ENCODE results near the gene PLD1.
"Not testable (repeated sequence)": the region's sequence is repeated elsewhere in the genome, so short reads cannot be mapped to it uniquely, and the experiment has no call there.

Gene PLD1

DNA sequence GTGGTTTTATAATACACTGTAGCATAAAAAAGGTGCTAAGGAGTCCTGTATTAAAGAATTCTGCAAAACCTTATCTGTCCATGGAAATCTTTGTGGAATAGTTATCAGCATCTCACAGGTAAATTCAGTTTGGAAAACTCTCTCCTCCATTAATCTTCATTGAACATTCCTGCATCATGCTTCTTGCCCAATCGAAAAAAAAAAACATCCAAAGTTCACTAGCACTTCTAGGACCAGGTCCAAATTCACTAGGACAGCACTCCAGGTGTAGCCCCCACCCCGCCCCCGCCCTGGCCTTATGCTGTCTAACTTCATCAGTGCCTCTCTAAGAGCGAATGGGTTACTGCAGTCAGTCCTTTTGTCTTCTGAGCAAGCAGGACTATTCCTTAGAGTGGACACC, 138.6 kb downstream of the PLD1 start:
- DNase-seq (ENCODE audit: low read depth in 2 of 2), result no peak

DNA sequence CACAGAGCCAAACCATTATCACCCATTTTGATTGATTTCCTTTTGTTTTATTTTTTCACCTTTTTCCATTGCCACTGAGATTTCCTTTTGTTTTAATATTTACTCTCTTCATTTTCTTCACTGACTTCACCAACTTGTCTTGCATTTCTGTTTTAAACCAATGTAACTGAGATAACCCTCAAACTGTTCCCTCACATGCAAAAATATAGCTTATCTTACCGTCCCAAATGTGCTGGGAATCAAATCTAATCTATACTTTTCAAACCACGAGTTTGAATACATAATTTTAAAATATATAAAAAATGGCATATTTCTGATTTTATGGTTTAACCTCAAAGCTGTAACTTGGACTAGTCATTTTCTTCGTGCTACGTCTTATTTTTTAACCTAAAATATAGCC, 143.8 kb downstream of the PLD1 start:
- no peak for DNase-seq (ENCODE audit: low read depth in 2 of 2)

DNA sequence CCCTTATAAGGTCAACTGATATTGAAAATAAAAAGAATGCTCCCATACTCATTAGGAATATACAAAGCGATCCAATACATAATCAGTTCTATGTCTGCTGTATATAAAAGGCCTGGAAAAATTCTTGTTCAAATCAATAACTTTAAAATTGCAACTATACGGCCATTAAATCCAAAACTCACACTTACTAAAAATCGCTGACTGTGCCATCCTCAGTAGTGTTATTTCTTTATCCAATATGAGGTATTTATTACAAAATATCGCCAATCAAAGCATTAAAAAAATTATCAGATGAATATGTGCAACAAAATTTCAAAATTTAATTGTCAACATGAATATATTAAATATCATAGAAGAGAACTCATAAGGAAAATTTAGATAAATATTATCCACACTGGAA, 146.5 kb downstream of the PLD1 start:
- DNase-seq (ENCODE audit: low read depth in 2 of 2), result no peak

DNA sequence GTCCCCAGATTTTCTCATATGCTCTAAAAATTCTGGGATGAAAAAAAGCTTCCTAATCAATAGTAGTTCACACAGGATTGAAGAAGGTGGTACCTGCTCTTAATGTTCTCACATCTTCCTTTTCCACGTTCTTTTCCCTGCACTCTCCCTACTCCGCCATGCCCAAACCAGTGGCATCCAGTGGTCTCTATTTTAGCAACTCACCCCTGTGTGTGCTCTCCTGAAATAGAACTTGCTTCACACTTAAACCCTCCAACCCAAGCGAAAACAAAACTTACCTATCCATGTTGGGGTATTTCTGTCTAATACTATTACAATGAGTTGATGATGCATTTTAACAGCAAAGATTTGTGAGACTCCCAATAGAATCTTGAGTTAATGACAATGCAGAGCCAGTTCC, 148.8 kb downstream of the PLD1 start:
- DNase-seq (ENCODE audit: low read depth in 2 of 2), result no peak

DNA sequence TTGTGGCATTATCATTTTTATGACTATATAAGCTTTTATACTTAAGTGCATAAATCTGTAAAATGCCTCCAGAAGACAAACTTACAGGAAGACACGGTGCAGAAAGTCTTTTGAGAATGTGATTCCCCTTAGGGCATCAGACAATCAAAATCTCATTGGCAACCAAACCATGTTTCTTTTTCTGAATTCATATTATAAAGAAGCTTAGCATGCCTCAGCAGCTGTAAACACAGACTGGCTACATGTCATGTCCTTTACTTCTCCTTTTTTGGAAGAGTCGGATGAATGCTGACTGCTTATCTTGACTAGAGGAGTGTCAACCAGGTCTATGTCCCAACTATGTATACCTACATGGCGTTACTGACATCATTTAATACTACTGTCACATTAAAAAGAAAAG, 150.1 kb downstream of the PLD1 start:
- DNase-seq (ENCODE audit: low read depth in 2 of 2), result no peak

DNA sequence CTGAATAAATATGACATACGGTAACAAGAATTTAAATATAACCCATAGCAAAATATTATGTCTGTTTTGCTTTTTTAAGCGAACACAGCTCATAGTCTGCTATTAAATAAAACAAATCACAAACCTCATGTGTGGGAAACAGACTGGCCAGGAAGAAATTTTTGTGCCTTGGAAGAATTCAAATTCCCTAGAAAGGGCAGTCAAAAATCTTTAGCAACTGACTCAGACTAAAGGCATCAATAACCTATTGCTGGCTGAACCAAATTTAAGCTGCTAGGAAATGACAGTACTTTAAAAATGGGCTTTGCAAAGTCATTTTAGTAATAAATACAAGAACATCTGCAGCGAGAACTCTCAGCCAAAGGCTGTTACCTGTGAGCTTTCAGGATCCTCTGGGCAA, 151.4 kb downstream of the PLD1 start:
- DNase-seq (ENCODE audit: low read depth in 2 of 2), result no peak

DNA sequence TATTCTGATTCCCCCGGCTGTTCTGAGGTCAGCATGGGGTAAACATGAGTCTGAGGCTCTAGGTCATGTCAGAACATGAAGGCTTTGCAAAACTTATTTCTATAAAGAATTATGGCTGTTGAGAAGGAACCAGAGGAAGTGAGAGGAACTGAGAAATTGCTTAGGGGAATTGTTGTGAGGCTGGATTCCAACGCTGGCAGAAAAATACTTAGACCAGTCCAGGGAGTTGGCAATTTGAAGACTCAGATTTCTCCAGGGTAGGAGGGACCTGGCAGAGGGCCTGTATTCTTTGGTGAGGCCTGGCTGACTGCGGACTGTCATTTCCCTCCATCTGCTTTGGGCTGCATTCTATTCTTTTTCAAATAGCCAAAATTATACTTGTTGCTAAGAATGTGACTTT, 155.5 kb downstream of the PLD1 start:
- peak; percentile 11 to 12 for DNase-seq (ENCODE audit: low read depth in 2 of 2)

DNA sequence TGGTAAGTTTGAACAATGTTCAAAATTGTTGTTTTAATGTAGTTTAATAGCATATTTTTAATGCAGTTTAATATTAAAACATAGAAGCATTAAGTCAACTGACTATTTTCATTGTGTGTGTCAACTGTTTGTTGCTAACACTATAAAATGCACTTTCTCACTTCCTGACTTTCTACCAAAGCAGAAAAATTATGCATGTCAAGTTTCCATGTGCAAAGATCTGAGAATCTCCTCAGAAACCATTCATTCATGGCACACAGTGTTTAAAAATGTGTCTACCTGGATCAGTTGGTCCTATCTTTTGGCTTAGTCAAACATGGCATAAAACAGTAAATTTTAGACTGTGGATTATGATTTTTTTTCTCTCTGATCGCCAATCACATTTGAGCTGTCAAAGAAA, 156.0 kb downstream of the PLD1 start:
- no peak for DNase-seq (ENCODE audit: low read depth in 2 of 2)

DNA sequence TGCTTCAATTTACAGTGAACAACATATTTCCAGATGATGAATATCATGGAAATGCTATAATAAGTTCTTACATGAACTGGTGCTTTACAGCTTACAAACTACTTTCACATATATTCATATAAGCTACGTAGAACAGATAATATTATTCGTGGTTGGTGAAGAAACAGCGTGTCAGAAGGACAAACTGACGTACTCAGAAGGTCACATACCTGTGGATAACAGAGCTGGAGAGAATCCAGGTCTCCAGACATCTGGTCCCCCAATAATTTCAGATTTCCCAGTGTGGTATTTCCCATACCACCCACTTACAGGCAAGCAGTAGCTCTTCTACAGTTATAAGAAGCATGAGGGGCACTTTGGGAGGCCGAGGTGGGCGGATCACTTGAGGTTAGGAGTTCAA, 156.6 kb downstream of the PLD1 start:
- no peak for DNase-seq (ENCODE audit: low read depth in 2 of 2)

DNA sequence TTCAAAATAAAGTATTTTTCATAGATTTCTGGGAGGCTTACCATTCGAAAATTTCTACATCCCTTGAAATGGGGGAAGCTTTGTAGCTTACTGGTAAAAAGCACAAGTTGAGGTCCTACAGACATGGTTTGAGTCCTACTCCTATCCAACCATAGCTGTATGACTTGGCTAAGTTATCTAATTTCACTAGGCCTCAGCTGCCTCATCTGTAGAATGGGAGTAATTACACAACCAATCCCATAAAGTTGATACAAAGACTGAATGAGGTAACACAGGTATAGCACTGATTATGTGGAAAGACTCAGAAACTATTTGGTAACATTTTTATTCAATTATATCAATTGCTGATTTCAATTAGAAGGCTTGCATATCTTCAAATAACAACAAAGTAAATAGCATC, 157.4 kb downstream of the PLD1 start:
- DNase-seq (ENCODE audit: low read depth in 2 of 2), result no peak

DNA sequence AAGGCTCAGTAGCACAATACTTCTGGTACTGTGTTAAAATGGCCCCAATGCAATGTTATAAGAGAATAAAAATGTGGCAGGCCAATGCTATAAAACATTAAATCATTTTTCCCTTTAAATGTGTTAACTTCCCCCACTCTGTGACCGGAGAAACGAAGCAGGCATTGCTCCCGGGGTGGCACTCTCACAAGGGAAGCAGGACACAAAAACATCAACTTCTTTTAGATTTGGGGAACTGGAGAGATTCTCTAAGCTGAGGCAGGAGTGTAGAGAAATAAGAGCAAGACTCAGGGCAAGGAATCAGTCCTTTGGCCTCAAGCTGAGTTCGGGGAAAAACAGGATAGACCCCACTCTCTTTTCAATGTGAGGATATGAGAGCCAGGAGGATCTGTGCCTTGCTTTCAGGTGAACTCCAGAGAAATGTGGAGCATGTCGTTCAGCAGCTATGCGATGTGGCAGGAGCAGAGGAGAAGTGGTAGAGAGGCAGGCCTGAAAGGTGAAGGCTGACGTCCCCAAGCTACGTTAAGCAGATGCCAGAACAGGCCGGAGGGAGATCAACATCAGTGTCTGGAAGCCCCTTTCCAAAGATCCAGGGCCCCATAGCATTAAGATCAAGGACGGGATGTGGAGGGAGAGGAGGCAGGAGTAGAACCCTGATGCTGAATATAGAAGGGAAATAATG, 160.2 kb downstream of the PLD1 start:
- no peak for DNase-seq (ENCODE audit: low read depth in 2 of 2)

DNA sequence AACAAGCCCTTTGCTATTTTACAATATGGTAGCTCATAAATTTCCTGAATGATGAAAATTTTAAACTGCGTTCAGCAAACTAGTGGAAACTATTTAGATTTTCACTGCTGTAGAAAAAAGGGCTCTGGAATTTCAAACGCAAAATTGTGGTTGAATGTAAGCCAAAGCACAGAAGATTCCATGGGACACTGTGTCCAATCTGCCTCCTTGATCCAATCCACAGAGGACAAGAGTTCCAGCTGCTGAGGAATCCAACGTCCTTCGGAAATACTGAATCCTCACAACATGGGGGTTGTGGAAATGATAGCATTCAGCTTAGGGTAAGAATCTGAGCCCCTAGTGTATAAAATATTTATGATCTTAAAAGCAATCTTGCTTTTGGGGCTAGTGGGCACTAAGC, 161.0 kb downstream of the PLD1 start:
- DNase-seq (ENCODE audit: low read depth in 2 of 2), result no peak

DNA sequence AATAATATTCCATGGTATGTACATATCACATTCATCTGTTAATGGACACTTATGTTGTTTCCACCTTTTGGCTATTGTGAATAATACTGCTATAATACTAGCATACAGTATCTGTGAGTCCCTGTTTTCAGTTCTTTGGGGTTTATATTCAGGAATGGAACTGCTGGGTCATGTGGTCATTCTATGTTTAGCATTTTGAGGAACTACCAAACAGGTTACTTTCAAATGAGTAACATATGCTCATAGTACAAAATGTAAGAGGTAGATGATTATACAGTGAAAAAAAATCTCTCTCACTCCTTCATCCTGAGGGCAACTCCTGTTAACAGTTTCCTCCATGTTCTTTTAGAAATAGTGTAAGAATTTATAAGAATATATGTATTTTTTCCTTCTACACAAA, 162.2 kb downstream of the PLD1 start:
- DNase-seq (ENCODE audit: low read depth in 2 of 2), result no peak

DNA sequence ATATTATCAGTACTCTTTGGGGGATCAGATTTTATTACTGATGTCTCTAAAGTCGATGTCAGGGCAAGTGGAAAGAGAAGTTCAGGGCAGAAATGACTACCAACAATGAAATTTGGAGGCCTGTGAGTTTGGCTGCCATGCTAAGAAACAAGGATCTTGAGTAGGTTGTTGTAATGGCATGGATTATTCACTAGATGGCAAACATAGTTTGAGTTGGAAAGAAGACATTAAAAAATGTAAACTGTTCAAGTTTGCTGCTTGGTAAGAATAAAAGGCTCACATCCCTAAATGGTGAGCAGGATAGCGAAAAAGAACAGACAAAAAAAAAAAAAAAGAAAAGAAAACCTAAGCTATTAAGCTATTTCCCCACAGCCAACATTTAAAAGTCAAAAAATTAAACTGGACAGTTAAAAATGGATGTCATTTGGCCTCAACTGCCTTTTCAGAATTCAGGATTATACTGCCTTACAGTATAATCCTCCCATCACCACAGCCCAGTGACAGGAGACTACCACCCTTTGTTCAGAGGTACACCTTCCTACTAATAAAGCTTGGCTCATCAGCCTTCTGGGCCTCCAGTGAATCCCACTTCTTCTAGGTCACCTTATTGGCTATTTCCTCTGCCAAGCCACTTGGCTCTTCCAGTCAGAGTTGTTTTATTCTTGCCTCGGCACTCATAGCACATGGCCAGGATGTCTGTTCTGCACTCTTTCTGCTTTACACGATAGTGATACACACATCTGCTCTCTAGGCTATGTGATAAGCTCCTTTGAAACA, 163.7 kb downstream of the PLD1 start:
- peak; percentile 38 to 45 for DNase-seq (ENCODE audit: low read depth in 2 of 2)

DNA sequence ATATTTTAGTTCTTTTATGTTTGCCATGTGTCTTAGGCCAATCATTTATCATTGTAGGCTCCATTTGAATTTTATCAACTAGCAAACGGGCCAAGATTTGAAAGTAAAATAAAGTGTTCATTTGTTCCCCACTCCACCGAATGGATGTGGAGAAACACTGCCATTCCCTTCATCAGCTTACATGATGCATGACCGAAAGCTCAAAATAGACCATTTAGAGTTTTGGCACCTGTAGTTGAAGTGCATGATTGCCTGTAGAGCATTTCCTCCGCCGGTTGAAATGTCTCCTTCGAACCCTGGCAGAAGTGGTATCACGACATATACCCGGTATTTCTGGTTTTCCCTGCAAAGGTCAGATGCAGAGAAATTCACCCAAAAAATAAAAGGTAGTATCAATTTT, 165.6 kb downstream of the PLD1 start:
- DNase-seq (ENCODE audit: low read depth in 2 of 2), result no peak

DNA sequence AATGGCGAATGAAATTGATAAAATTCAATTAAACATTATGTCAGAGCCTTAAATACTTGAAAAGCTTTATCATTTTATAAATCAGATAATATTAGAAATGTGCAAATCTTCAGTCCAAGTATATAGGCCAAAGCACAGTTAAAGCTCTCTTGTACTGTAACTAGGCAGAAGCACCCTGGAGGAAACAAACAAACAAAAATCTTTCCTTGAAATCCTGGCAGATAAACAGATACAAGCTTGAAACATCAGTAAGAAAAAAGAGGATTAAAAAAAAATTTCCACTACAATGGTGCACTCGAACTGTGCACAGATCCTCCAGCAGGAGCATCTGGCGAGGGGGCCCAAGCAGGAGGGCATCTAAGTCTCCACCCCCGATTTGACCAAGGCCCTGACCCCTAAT, 166.6 kb downstream of the PLD1 start:
- DNase-seq (ENCODE audit: low read depth in 2 of 2), result no peak

DNA sequence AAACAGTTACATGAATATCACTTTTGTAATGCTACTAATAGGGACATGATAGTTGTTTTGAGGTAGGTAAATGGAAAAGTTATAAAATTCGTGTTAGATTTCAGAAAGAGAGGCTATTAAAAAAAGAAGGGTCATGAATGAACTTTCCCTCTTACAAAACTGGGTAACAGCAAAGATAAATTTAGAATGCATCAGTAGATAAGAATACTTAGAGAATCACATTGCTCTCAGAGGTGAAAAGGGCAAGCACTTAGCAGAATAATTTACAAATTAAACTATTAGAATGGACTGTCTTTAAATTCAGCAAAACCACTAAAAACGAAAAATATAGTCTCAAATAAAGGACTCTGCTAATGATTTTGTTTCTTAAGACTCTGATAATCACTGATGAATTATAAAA, 167.2 kb downstream of the PLD1 start:
- no peak for DNase-seq (ENCODE audit: low read depth in 2 of 2)

DNA sequence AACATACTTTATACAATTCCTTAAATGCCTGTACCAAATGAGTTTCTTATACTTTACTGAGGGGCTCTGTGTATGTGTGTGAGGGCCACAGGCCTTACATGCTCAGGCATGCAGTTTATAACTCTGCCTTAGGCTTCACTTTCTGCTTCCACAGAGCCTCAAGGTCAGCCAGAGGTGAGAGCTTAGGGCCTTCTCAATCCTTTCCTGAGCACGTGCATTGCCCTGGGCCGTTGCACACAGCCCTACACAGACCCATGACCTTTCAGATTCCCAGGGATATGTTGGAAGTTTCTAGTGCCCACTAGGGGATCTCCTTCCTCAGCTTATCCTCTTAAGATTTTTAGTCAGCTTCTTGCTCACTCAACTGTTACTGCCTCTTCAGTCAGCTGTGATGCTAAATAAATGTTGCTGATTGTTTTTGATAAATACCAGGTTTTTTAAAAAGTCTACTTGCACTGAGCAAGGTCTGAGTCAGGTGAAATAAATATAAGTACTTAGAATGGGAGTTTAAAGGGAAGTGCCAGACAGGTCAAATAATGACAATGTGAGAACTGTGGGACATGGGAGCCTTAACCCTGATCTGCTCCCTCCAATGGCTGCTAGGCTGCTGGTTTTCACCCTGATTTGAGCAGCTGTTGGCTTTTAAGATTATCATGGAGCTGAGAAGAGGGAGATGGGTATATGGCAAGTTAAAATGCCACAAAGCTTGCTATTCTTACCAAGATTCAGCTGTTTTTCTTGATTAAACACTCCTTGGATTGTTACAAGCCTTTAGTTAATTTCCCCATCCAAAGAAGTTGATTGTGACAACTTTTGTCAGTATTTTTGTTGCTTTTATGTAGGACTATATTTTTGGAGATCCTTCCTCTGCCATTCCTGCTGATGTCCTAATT, 169.5 kb downstream of the PLD1 start:
- DNase-seq (ENCODE audit: low read depth in 2 of 2), result peak; percentile 16 to 17

DNA sequence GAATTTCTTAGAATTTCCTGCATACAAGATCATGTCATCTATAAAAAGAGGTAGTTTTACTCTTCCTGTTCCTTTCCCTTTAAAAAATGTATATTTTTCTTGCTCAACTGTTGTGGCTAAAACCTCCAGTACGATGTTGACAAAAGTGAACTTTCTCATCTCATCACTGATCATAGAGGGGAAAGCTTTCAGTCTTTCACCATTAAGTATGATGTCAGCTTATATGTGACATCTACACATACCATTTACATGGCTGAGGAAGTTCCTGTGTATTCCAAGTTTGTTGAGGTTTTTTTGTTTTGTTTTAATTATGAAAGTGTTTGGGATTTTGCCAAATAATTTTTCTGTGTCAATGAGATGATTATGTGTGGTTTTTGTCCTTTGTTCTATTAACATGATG, 173.6 kb downstream of the PLD1 start:
- no peak for DNase-seq (ENCODE audit: low read depth in 2 of 2)

DNA sequence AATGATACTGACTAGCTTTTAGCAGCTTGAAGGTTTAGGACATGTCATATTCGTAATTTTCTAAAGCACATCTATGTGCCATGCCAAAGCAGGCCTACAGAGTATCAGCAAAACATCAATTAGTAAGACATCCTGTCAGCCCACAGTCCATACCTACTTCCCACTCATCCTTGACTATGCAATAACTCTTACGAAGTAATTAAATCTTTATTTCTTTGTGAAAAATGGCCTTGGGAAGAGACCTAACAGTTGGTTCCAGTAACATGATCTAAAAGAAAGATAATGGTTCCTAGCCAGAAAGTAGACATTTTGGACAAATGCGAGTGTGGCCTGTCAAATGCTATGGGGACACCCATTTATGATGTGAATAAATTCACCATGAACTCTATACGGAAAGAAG, 177.5 kb downstream of the PLD1 start:
- DNase-seq (ENCODE audit: low read depth in 2 of 2), result no peak

DNA sequence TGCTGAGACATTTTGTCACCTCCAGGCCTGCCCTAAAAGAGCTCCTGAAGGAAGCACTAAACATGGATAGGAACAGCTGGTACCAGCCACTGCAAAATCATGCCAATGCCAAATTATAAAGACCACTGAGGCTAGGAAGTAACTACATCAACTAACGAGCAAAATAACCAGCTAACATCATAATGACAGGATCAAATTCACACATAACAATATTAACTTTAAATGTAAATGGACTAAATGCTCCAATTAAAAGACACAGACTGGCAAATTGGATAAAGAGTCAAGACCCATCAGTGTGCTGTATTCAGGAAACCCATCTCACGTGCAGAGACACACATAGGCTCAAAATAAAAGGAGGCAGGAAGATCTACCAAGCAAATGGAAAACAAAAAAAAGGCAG, 183.5 kb downstream of the PLD1 start:
- not testable (repeated sequence) for DNase-seq (ENCODE audit: low read depth in 2 of 2)

DNA sequence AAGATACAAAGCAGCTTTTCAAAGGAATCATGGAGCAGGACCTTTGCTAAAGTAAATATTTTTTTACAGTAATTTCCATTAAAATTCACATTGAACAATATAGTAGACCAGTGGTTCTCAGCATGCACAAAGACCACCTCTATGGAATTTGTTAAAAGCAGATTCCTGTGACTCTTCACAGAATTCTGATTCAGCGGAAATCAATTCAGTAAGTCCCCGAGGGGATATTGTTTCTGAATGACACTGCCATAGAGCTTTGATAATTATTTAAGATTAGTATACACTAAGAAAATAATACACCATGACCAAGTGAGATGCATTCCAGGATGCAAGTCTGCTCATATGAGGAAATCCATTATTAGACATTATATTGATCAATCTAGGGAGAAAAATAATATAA, 188.2 kb downstream of the PLD1 start:
- DNase-seq (ENCODE audit: low read depth in 2 of 2), result no peak
